ENCODE measurements around the gene PIAS4. TPM values are rescaled to one million over a fixed set of nuclear protein-coding genes. Genes with fewer than 3 reads are reported as not detected.
A peak's percentile ranks its signal among the peaks of the same experiment; 100 is the strongest.

PIAS4 gene
- total RNA-seq, 2 donors from 2014 or later, result 10.9 to 11.4 TPM

GRCh38 chr19:4057931-4058692, 50.6 kb downstream of the PIAS4 start:
- H3K9me3 ChIP-seq, result no peaks in the 10 kb centered on the region
- peak; percentile 94 for DNase-seq (ENCODE audit: low spot score)
- H3K4me3 ChIP-seq, result peak overlapping the region; percentile 23 to 32
- H3K36me3 ChIP-seq, result peaks cover 29% of the 10 kb centered on the region
- TF ChIP-seq, protein P1, sequence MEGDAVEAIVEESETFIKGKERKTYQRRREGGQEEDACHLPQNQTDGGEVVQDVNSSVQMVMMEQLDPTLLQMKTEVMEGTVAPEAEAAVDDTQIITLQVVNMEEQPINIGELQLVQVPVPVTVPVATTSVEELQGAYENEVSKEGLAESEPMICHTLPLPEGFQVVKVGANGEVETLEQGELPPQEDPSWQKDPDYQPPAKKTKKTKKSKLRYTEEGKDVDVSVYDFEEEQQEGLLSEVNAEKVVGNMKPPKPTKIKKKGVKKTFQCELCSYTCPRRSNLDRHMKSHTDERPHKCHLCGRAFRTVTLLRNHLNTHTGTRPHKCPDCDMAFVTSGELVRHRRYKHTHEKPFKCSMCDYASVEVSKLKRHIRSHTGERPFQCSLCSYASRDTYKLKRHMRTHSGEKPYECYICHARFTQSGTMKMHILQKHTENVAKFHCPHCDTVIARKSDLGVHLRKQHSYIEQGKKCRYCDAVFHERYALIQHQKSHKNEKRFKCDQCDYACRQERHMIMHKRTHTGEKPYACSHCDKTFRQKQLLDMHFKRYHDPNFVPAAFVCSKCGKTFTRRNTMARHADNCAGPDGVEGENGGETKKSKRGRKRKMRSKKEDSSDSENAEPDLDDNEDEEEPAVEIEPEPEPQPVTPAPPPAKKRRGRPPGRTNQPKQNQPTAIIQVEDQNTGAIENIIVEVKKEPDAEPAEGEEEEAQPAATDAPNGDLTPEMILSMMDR (IDR thresholded peaks at IDR 0.05), result peak in 1 of 2 donors; percentile 28
- H3K27ac ChIP-seq, result peak overlapping the region; percentile 97 to 99
- H3K27me3 ChIP-seq, result no peaks in the 10 kb centered on the region
- peaks cover 0 to 64% of the 10 kb centered on the region in 2 donors for H3K4me1 ChIP-seq

GRCh38 chr19:4058693-4059452, 51.3 kb downstream of the PIAS4 start:
- no peak for DNase-seq (ENCODE audit: low spot score)
- Histone ChIP-seq H3K4me1 (peaks cover 0 to 64% of the 10 kb centered on the region in 2 donors), H3K4me3 (peak overlapping the region; percentile 23 to 32), H3K27ac (peak overlapping the region; percentile 97 to 99), H3K27me3 (no peaks in the 10 kb centered on the region), H3K36me3 (peaks cover 25% of the 10 kb centered on the region), H3K9me3 (no peaks in the 10 kb centered on the region)
- TF ChIP-seq, protein P1 (IDR thresholded peaks at IDR 0.05), result no peak

DNA sequence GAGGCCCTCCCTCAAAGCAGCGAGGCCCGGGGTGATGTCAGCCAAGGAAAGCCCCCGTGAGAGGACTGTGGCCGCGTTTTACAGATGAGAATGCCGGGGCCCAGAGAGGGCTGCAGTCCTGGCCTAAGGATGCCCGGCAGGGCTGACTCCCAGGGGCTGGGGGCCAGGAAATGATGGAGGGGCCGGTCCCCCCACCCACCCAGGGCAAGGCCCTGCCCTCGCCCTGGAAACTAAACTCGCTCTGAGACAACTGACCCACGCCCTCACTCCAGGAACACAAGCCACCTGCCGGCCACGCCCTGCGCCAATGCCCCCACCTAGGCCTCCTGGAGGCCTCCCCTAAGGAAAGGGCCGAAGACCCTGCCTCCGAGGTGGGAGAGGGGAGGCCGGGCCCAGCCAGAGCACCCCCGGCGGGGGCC, 51.9 kb downstream of the PIAS4 start:
- Histone ChIP-seq H3K9me3 (no peaks in the 10 kb centered on the region), H3K27ac (peak overlapping the region; percentile 97 to 99), H3K4me1 (peaks cover 0 to 68% of the 10 kb centered on the region in 2 donors), H3K27me3 (no peaks in the 10 kb centered on the region), H3K36me3 (peaks cover 20% of the 10 kb centered on the region), H3K4me3 (peak overlapping the region; percentile 1 to 32)
- TF ChIP-seq, protein P1 (IDR thresholded peaks at IDR 0.05), result no peak
- no peak for DNase-seq (ENCODE audit: low spot score)

DNA sequence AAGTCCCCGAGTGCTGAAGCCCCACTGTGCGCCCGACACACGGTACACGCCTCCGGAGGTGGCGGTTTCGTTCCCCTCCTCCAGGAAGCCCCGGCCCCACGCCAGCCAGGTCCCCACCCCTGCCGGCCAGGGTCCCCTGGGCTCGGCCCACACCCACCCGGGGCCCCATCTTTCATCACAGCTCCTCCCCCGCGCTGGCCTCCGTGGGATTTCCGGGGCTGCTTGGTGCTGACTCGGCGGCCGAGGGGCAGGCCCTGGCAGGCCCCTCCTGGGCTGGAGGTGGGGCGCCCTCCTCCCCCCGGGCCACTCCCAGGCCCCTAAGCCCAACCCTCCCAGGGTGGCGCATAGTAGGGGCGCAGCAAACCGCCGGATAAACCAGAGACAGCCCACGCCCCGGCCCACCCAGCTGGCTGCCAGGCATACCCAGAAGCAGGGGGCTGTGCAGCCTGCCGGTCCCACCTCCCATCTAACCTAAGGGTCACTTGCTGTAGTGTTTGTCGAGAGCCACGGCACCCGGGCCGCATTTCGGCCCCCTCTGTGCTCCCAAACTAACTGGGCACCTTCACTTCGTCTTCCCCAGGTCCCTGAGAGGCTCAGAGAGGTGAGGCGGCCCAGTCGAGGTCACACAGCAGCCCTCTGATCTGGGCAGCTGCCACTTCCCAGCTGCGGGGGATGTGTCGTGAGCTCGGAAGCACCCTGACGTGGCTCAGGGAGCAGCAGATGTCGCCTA, 52.5 kb downstream of the PIAS4 start:
- no peaks in the 10 kb centered on the region for H3K9me3 ChIP-seq
- peak overlapping the region; percentile 1 to 32 for H3K4me3 ChIP-seq
- peak overlapping the region; percentile 97 to 99 for H3K27ac ChIP-seq
- H3K4me1 ChIP-seq, result peaks cover 0 to 70% of the 10 kb centered on the region in 2 donors
- no peak for DNase-seq (ENCODE audit: low spot score)
- no peaks in the 10 kb centered on the region for H3K27me3 ChIP-seq
- H3K36me3 ChIP-seq, result peaks cover 14% of the 10 kb centered on the region
- TF ChIP-seq, protein P1 (IDR thresholded peaks at IDR 0.05), result no peak

- Histone ChIP-seq H3K27ac (peak overlapping the region; percentile 97 to 99), H3K36me3 (peaks cover 10% of the 10 kb centered on the region), H3K9me3 (no peaks in the 10 kb centered on the region), H3K27me3 (no peaks in the 10 kb centered on the region), H3K4me1 (peaks cover 0 to 70% of the 10 kb centered on the region in 2 donors), H3K4me3 (peak overlapping the region; percentile 37 to 84)
- no peak for DNase-seq (ENCODE audit: low spot score)
- TF ChIP-seq, protein P1 (IDR thresholded peaks at IDR 0.05), result no peak
Observed at GRCh38 chr19:4060621-4061177, 53.2 kb downstream of the PIAS4 start.

Measured in right atrium auricular region (tissue), 2 donors.